HCT116 (cell line): ENCODE data around the gene ACBD5. TPM values are rescaled to one million over a fixed set of nuclear protein-coding genes. Genes with fewer than 3 reads are reported as not detected.
A peak's percentile ranks its signal among the peaks of the same experiment; 100 is the strongest.

Experiments used
- ATAC-seq: fragments of 200-7000 bp; cut with Tn5 transposase; 2 replicates; pipeline ENCODE4 v1.9.1; 2020; ENCODE audit warnings: mild to moderate bottlenecking, moderate library complexity
- BruUV-seq: library from RNA; stranded (reverse); fragments of 400-500 nt; replicated peaks from 2 replicates; lab custom pipeline; 2021; lab: Mats Ljungman, UMichigan
- CTCF ChIA-PET: fragments of 300-600 bp; sonication (Branson Sonifier 250); formaldehyde crosslinking; loops from one replicate; lab custom pipeline; 2021; ENCODE audit warnings: antibody characterized with exemption; lab: Charles Lee
- POLR2A ChIA-PET: fragments of 300-600, 350-600 bp; sonication (Branson Sonifier 250); formaldehyde crosslinking; loops from one replicate; lab custom pipeline; 2021; ENCODE audit warnings: antibody characterized with exemption; lab: Charles Lee
- RAD21 ChIA-PET, 2 experiments: fragments of 300-600 bp; sonication (Branson Sonifier 250); formaldehyde crosslinking; loops; one replicate each; lab custom pipeline; 2023; ENCODE audit warnings: low total read pairs in 2 of 2; ENCODE audit not compliant: uncharacterized antibody in 2 of 2, unreplicated experiment in 2 of 2, low non-redundant PET in 1 of 2; lab: Charles Lee
- DNase-seq: peaks from one replicate; pipeline ENCODE4 v3.0.0-alpha.2; 2010; ENCODE audit warnings: low read depth, low spot score
- H2AFZ ChIP-seq: fragments of 200-600 bp; shearing (Covaris generic), sonication (generic); 2 replicates; pipeline ENCODE4 v1.6.1; 2017; ENCODE audit warnings: low read depth, mixed run types, mixed read lengths, antibody characterized with exemption, low read length; ENCODE audit not compliant: poor library complexity, severe bottlenecking
- H3K27ac ChIP-seq: 2 replicates; pipeline ENCODE4 v1.5.1; 2012; ENCODE audit warnings: low read depth, low read length
- H3K27me3 ChIP-seq: fragments of 200-600 bp; sonication (generic); 2 replicates; pipeline ENCODE4 v1.6.1; 2016; ENCODE audit warnings: mixed run types, low read length, mixed read lengths; ENCODE audit not compliant: insufficient read depth
- H3K36me3 ChIP-seq, 2 experiments: fragments of 200-500 bp in 1 of 2; fragments of 200-600 bp in 1 of 2; sonication (Bioruptor generic) in 1 of 2; sonication (generic) in 1 of 2; 2 replicates each; pipeline versions ENCODE4 v1.5.1 to v1.6.1; 2014 to 2016; ENCODE audit warnings: low read length in 2 of 2, inconsistent platforms in 1 of 2, mixed read lengths in 1 of 2, mixed run types in 1 of 2; ENCODE audit not compliant: insufficient read depth in 2 of 2, control insufficient read depth in 1 of 2
- H3K4me1 ChIP-seq, 2 experiments: fragments of 200-600 bp in 1 of 2; sonication (generic) in 1 of 2; 2 replicates each; pipeline versions ENCODE4 v1.5.1 to v1.6.1; 2012 to 2017; ENCODE audit warnings: low read length in 2 of 2, inconsistent platforms in 1 of 2, mild to moderate bottlenecking in 1 of 2, mixed read lengths in 1 of 2, mixed run types in 1 of 2, moderate library complexity in 1 of 2; ENCODE audit not compliant: insufficient read depth in 2 of 2, control insufficient read depth in 1 of 2
- H3K4me2 ChIP-seq: fragments of 200-600 bp; sonication (generic); 2 replicates; pipeline ENCODE4 v1.6.1; 2017; ENCODE audit warnings: mixed run types, low read length, mixed read lengths
- H3K4me3 ChIP-seq, 2 experiments: fragments of 200-600 bp in 1 of 2; sonication (generic) in 1 of 2; replicated peaks in 1 of 2; 2 replicates each; pipeline ENCODE4 v1.5.1; 2011 to 2016; ENCODE audit warnings: low read length in 2 of 2, control low read depth in 1 of 2, low read depth in 1 of 2, mild to moderate bottlenecking in 1 of 2, mixed read lengths in 1 of 2, mixed run types in 1 of 2
- H3K79me2 ChIP-seq: fragments of 200-600 bp; sonication (generic); 2 replicates; pipeline ENCODE4 v1.6.1; 2017; ENCODE audit warnings: mild to moderate bottlenecking, mixed run types, low read length, moderate library complexity, mixed read lengths; ENCODE audit not compliant: insufficient read depth
- H3K9ac ChIP-seq: fragments of 200-600 bp; sonication (generic); 2 replicates; pipeline ENCODE4 v1.6.1; 2016; ENCODE audit warnings: low read length, mixed read lengths
- H3K9me2 ChIP-seq: fragments of 200-600 bp; sonication (generic), shearing (Covaris generic); 2 replicates; pipeline ENCODE4 v1.6.1; 2017; ENCODE audit warnings: mixed run types, mild to moderate bottlenecking, moderate library complexity; ENCODE audit not compliant: insufficient read depth
- H3K9me3 ChIP-seq, 2 experiments: fragments of 200-500 bp in 1 of 2; fragments of 200-600 bp in 1 of 2; sonication (Bioruptor generic) in 1 of 2; sonication (generic) in 1 of 2; 2 replicates each; pipeline ENCODE4 v1.6.1; 2014 to 2017; ENCODE audit warnings: low read length in 2 of 2, mixed read lengths in 2 of 2, inconsistent platforms in 1 of 2, low read depth in 1 of 2, mild to moderate bottlenecking in 1 of 2, mixed run types in 1 of 2, moderate library complexity in 1 of 2; ENCODE audit not compliant: control insufficient read depth in 1 of 2, insufficient read depth in 1 of 2
- H4K20me1 ChIP-seq: fragments of 200-600 bp; sonication (generic), shearing (Covaris generic); 2 replicates; pipeline ENCODE4 v1.6.1; 2017; ENCODE audit warnings: mixed run types, mild to moderate bottlenecking, moderate library complexity; ENCODE audit not compliant: insufficient read depth
- ATF3 ChIP-seq: IDR thresholded peaks from 2 replicates; pipeline ENCODE4 v1.6.1; 2012
- CEBPB ChIP-seq: IDR thresholded peaks from 2 replicates; pipeline ENCODE4 v1.6.1; 2012; ENCODE audit warnings: low read depth
- CTCF ChIP-seq, 3 experiments: fragments of 200-600 bp in 1 of 3; sonication (generic) in 1 of 3; IDR thresholded peaks in 2 of 3; conservative IDR thresholded peaks in 1 of 3; 2 replicates each; pipeline ENCODE4 v1.5.1; 2012 to 2017; ENCODE audit warnings: low read depth in 2 of 3, low read length in 2 of 3, antibody characterized with exemption in 1 of 3, borderline replicate concordance in 1 of 3, control low read depth in 1 of 3, mild to moderate bottlenecking in 1 of 3, mixed read lengths in 1 of 3, mixed run types in 1 of 3, moderate library complexity in 1 of 3; ENCODE audit not compliant: insufficient read depth in 1 of 3
- EGR1 ChIP-seq: IDR thresholded peaks from 2 replicates; pipeline ENCODE4 v1.6.1; 2012; ENCODE audit warnings: low read depth
- EZH2phosphoT487 ChIP-seq: fragments of 200-600 bp; IDR thresholded peaks from 2 replicates; pipeline ENCODE4 v1.6.1; 2018; ENCODE audit warnings: antibody characterized with exemption, borderline replicate concordance
- FOSL1 ChIP-seq: IDR thresholded peaks from 2 replicates; pipeline ENCODE4 v1.6.1; 2012; ENCODE audit warnings: low read depth
- POLR2A ChIP-seq: IDR thresholded peaks from 2 replicates; pipeline ENCODE4 v1.7.0; 2011; ENCODE audit warnings: borderline replicate concordance; ENCODE audit not compliant: insufficient read depth, insufficient read length; ENCODE audit errors: extremely low read depth
- POLR2AphosphoS5 ChIP-seq: IDR thresholded peaks from 2 replicates; pipeline ENCODE4 v1.6.1; 2011; ENCODE audit warnings: mild to moderate bottlenecking, low read depth, low read length, moderate library complexity
- REST ChIP-seq: IDR thresholded peaks from 2 replicates; pipeline ENCODE4 v1.6.1; 2012; ENCODE audit warnings: low read depth
- SIN3A ChIP-seq: IDR thresholded peaks from 2 replicates; pipeline ENCODE4 v1.6.1; 2012; ENCODE audit warnings: low read depth
- SRF ChIP-seq: IDR thresholded peaks from 2 replicates; pipeline ENCODE4 v1.6.1; 2012; ENCODE audit warnings: low read depth
- YY1 ChIP-seq: IDR thresholded peaks from 2 replicates; pipeline ENCODE4 v1.6.1; 2011; ENCODE audit warnings: low read length, low read depth, moderate library complexity, mild to moderate bottlenecking; ENCODE audit not compliant: insufficient replicate concordance; ENCODE audit errors: extremely low read depth
- ZBTB33 ChIP-seq: IDR thresholded peaks from 2 replicates; pipeline ENCODE4 v1.6.1; 2011; ENCODE audit warnings: mild to moderate bottlenecking, low read length, moderate library complexity; ENCODE audit not compliant: insufficient replicate concordance; ENCODE audit errors: extremely low read depth
- ZNF274 ChIP-seq: fragments of 200-500 bp; sonication (Bioruptor generic); IDR thresholded peaks from 2 replicates; pipeline ENCODE4 v1.6.1; 2014; ENCODE audit warnings: mild to moderate bottlenecking, low read depth, low read length, inconsistent platforms
- intact Hi-C: fragments of 100-400 bp; cut with micrococcal nuclease; formaldehyde crosslinking; loops from 2 replicates; pipeline ENCODE4 v1.10.0; 2022
- total RNA-seq: library from RNA; stranded (reverse); gene quantifications from one replicate; pipeline ENCODE4 v1.2.1, GENCODE V29; 2021; ENCODE audit not compliant: unreplicated experiment

ACBD5 gene
- total RNA-seq, 1 experiment from 2014 or later, result 19.5 TPM

- ATAC-seq (0 out of 2 replicates have a peak, but pooled peaks have one; percentile 1), DNase-seq (no peak)
- H4K20me1 ChIP-seq, result peaks cover 20% of the 10 kb centered on the region; the same call in 1 of the 2 replicates
- no peaks in the 10 kb centered on the region for H3K9me2 ChIP-seq
- TF ChIP-seq SIN3A (no peak), POLR2A (no peak), REST (no peak), SRF (no peak), EGR1 (no peak), POLR2AphosphoS5 (no peak), CTCF (IDR thresholded peaks at IDR 0.05 in 2 of 3, conservative IDR thresholded peaks at IDR 0.05 in 1 of 3; ENCODE audit: borderline replicate concordance in 1 of 3, insufficient read depth in 1 of 3, low read depth in 2 of 3, low read length in 2 of 3) (no peak), YY1 (no peak), ZNF274 (no peak), ATF3 (no peak), CEBPB (no peak), ZBTB33 (no peak), EZH2phosphoT487 (no peak), FOSL1 (no peak)
- H3K79me2 ChIP-seq, result peaks cover 91% of the 10 kb centered on the region
- ChIA-PET CTCF (interaction anchor here (0.6 to 1.5 kb wide), 3 partner anchors 26 to 463 kb away, joined by 3 to 5 read pairs (median 3); no protein-coding TSS in a partner anchor), POLR2A (interaction anchor here (0.9 to 1.5 kb wide), 5 partner anchors 8 to 350 kb away, joined by 3 to 7 read pairs (median 3); partner anchors contain the start of gene RAB18), RAD21 (no interaction called here)
- TSS peak; percentile 75 for BruUV-seq
- no peaks in the 10 kb centered on the region for H3K27me3 ChIP-seq
- intact Hi-C loops, result loop anchor here (2.0 kb wide), 1 partner anchor 87 kb away; the partner anchor contains the start of gene ACBD5
- peaks cover 10 to 21% of the 10 kb centered on the region in 2 experiments; a peak in 3 of 4 replicates for H3K4me1 ChIP-seq
- peak overlapping the region; percentile 98 for H3K4me2 ChIP-seq
- peak overlapping the region; percentile 95 to 100 for H3K4me3 ChIP-seq
- H3K9me3 ChIP-seq, result no peaks in the 10 kb centered on the region
- peak overlapping the region; percentile 85 for H3K9ac ChIP-seq
- peak overlapping the region; percentile 94 for H3K27ac ChIP-seq
- no peak overlapping the region for H2AFZ ChIP-seq
- H3K36me3 ChIP-seq, result peaks cover 6 to 12% of the 10 kb centered on the region in 2 experiments
Measured at GRCh38 chr10:27153845-27154193, 86.8 kb downstream of the ACBD5 start.
